HFFc6 (cell line): ENCODE data around the gene MIGA2. TPM values are rescaled to one million over a fixed set of nuclear protein-coding genes. Genes with fewer than 3 reads are reported as not detected.

Experiments
- DNase-seq: peaks from one replicate; pipeline ENCODE4 v3.0.0-alpha.2; 2018
- H3K27ac Mint-ChIP-seq: 2 replicates; pipeline ENCODE4 v1.8.0; 2020; ENCODE audit warnings: mild to moderate bottlenecking, mixed read lengths
- H3K27me3 Mint-ChIP-seq: 2 replicates; pipeline ENCODE4 v1.8.0; 2021; ENCODE audit warnings: mild to moderate bottlenecking, moderate library complexity, mixed read lengths; ENCODE audit not compliant: insufficient read depth
- H3K36me3 Mint-ChIP-seq: 2 replicates; pipeline ENCODE4 v1.8.0; 2021; ENCODE audit warnings: low read depth, mixed read lengths
- H3K4me1 Mint-ChIP-seq: 2 replicates; pipeline ENCODE4 v1.8.0; 2020; ENCODE audit warnings: low read depth, mixed read lengths
- H3K4me3 Mint-ChIP-seq: 2 replicates; pipeline ENCODE4 v1.8.0; 2020; ENCODE audit warnings: mild to moderate bottlenecking, moderate library complexity, mixed read lengths
- H3K9me3 Mint-ChIP-seq: 2 replicates; pipeline ENCODE4 v1.8.0; 2020; ENCODE audit warnings: mild to moderate bottlenecking, mixed read lengths
- total RNA-seq, 6 experiments: library from RNA; stranded (reverse); fragmentation: NEBNext Ultra II Directional; extraction: Animal tissue kit (Norgen Biotek cat#: 25700); gene quantifications; 2 replicates in 1 of 6; 3 replicates in 5 of 6; pipeline ENCODE4 v1.2.3, GENCODE V29; 2021
- TF ChIP-seq, protein P1 (sequence below): fragments of 200-600 bp; sonication (generic); IDR thresholded peaks from 2 replicates; pipeline ENCODE4 v1.5.0; 2021; ENCODE audit warnings: antibody characterized with exemption, mild to moderate bottlenecking

The MIGA2 gene
- total RNA-seq, 6 experiments from 2014 or later, result 20.2 to 30.2 (median 22.2) TPM

- Mint-ChIP-seq H3K27me3 (peaks cover 3% of the 10 kb centered on the region; the same call in 1 of the 2 replicates), H3K36me3 (no peaks in the 10 kb centered on the region)
- DNase-seq, result no peak
Measured at GRCh38 chr9:129027685-129028191, 8.7 kb upstream of the MIGA2 start.

DNA sequence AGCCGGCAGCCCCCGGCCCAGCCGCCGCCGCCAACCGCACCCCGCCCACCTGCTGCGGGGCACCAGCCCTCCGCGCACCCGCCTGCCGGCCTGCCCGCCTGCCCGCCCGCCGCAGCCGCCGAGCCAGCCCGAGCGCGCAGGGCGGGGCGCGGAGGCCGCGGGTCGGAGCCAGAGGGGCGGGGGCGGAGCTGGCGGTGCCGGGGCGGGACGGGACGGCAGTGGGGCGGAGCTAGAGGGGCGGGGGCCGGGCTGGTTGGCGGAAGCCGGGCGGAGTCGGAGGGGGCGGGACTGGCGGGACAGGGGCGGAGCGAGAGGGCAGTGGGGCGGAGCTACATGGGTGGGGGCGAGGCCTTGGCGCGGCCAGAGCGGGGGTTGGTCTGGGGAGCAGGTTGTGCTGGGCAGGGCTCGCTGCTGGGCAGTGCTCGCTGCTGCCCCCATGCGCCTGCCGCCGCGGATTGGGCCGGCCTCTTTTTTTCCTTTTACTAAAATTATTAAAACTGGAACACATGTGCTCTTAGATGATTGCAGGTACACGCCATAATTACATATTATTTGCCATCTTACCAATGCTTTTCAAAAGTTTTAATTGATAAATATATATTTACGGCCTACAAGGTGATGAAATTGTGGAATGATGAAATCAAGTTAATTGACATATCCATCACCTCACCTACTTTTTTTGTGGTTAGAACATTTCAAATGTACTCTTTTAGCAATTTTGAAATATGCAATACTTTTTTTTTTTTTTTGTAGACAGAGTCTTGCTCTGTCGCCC, 8.0 kb upstream of the MIGA2 start, which contains the start of gene SH3GLB2:
TSS of gene SH3GLB2 (minus strand) at position 140 of the 775 bp plus-strand sequence. CDS start 177 bp downstream, outside the sequence.
- TF ChIP-seq, protein P1, sequence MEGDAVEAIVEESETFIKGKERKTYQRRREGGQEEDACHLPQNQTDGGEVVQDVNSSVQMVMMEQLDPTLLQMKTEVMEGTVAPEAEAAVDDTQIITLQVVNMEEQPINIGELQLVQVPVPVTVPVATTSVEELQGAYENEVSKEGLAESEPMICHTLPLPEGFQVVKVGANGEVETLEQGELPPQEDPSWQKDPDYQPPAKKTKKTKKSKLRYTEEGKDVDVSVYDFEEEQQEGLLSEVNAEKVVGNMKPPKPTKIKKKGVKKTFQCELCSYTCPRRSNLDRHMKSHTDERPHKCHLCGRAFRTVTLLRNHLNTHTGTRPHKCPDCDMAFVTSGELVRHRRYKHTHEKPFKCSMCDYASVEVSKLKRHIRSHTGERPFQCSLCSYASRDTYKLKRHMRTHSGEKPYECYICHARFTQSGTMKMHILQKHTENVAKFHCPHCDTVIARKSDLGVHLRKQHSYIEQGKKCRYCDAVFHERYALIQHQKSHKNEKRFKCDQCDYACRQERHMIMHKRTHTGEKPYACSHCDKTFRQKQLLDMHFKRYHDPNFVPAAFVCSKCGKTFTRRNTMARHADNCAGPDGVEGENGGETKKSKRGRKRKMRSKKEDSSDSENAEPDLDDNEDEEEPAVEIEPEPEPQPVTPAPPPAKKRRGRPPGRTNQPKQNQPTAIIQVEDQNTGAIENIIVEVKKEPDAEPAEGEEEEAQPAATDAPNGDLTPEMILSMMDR, result peak; percentile 89
- H3K27me3 Mint-ChIP-seq, result peaks cover 3% of the 10 kb centered on the region; the same call in 1 of the 2 replicates
- H3K4me1 Mint-ChIP-seq, result peaks cover 26% of the 10 kb centered on the region
- DNase-seq, result peak; percentile 94
- peak within 1 kb of the TSS; percentile 88 for H3K4me3 Mint-ChIP-seq
- H3K36me3 Mint-ChIP-seq, result no peaks in the 10 kb centered on the region
- H3K9me3 Mint-ChIP-seq, result no peaks in the 10 kb centered on the region
- peak within 1 kb of the TSS; percentile 27; the same call in 1 of the 2 replicates for H3K27ac Mint-ChIP-seq

More at GRCh38 chr9:129027685-129028191, 8.7 kb upstream of the MIGA2 start:
- Mint-ChIP-seq H3K4me1 (peaks cover 32% of the 10 kb centered on the region), H3K4me3 (peak overlapping the region; percentile 88), H3K9me3 (no peaks in the 10 kb centered on the region), H3K27ac (0 out of 2 replicates have a peak overlapping the region, but pooled peaks have one; percentile 27)
- TF ChIP-seq, protein P1, result no peak

- Mint-ChIP-seq H3K36me3 (no peaks in the 10 kb centered on the region), H3K9me3 (no peaks in the 10 kb centered on the region), H3K4me1 (peaks cover 19% of the 10 kb centered on the region), H3K27ac (no peak overlapping the region), H3K27me3 (peaks cover 3% of the 10 kb centered on the region; the same call in 1 of the 2 replicates), H3K4me3 (no peak overlapping the region)
- TF ChIP-seq, protein P1, result no peak
- DNase-seq, result no peak
Measured at GRCh38 chr9:129030191-129030590, 6.2 kb upstream of the MIGA2 start.

- H3K9me3 Mint-ChIP-seq, result no peaks in the 10 kb centered on the region
- H3K27me3 Mint-ChIP-seq, result peaks cover 1% of the 10 kb centered on the region; the same call in 1 of the 2 replicates
- no peak overlapping the region for H3K27ac Mint-ChIP-seq
- H3K36me3 Mint-ChIP-seq, result no peaks in the 10 kb centered on the region
- H3K4me3 Mint-ChIP-seq, result no peak overlapping the region
- TF ChIP-seq, protein P1, result no peak
- H3K4me1 Mint-ChIP-seq, result peaks cover 16% of the 10 kb centered on the region
- no peak for DNase-seq
Measured at GRCh38 chr9:129031514-129031913, 4.9 kb upstream of the MIGA2 start.

- Mint-ChIP-seq H3K36me3 (no peaks in the 10 kb centered on the region), H3K27ac (no peak overlapping the region), H3K4me1 (peaks cover 15% of the 10 kb centered on the region), H3K4me3 (no peak overlapping the region), H3K27me3 (peaks cover 1% of the 10 kb centered on the region; the same call in 1 of the 2 replicates), H3K9me3 (no peaks in the 10 kb centered on the region)
- DNase-seq, result no peak
- TF ChIP-seq, protein P1, result no peak
Measured at GRCh38 chr9:129032541-129033159, 3.8 kb upstream of the MIGA2 start.
